H1 (cell line): ENCODE measurements around the gene ZNF24.

ENCODE experiments used
- EP300 ChIP-seq, 2 experiments: IDR thresholded peaks; 1 replicate in 1 of 2; 2 replicates in 1 of 2; pipeline ENCODE4 v1.6.1; 2011 to 2012; ENCODE audit warnings: low read depth in 2 of 2, low read length in 2 of 2, mild to moderate bottlenecking in 2 of 2, borderline replicate concordance in 1 of 2, inconsistent platforms in 1 of 2, moderate library complexity in 1 of 2
- POLR2A ChIP-seq, 2 experiments: IDR thresholded peaks; 1 replicate in 1 of 2; 2 replicates in 1 of 2; pipeline ENCODE4 v1.6.1; 2011; ENCODE audit warnings: low read depth in 2 of 2, low read length in 2 of 2, mild to moderate bottlenecking in 2 of 2; ENCODE audit errors: control extremely low read depth in 1 of 2
- RBBP5 ChIP-seq: IDR thresholded peaks from 2 replicates; pipeline ENCODE4 v1.7.1; 2012; ENCODE audit warnings: low read depth, mild to moderate bottlenecking, inconsistent platforms, low read length, moderate library complexity, borderline replicate concordance
- TEAD4 ChIP-seq: IDR thresholded peaks from 2 replicates; pipeline ENCODE4 v1.6.1; 2012; ENCODE audit warnings: low read depth, low read length, inconsistent platforms, mixed read lengths
- TF ChIP-seq, protein P1 (sequence below), 3 experiments: IDR thresholded peaks; 1 replicate in 2 of 3; 2 replicates in 1 of 3; pipeline versions ENCODE4 v1.5.1 to v1.6.1; 2011; ENCODE audit warnings: low read length in 3 of 3, mild to moderate bottlenecking in 3 of 3, inconsistent platforms in 2 of 3, low read depth in 1 of 3, moderate library complexity in 1 of 3; ENCODE audit not compliant: insufficient read depth in 1 of 3; ENCODE audit errors: control extremely low read depth in 1 of 3

DNA sequence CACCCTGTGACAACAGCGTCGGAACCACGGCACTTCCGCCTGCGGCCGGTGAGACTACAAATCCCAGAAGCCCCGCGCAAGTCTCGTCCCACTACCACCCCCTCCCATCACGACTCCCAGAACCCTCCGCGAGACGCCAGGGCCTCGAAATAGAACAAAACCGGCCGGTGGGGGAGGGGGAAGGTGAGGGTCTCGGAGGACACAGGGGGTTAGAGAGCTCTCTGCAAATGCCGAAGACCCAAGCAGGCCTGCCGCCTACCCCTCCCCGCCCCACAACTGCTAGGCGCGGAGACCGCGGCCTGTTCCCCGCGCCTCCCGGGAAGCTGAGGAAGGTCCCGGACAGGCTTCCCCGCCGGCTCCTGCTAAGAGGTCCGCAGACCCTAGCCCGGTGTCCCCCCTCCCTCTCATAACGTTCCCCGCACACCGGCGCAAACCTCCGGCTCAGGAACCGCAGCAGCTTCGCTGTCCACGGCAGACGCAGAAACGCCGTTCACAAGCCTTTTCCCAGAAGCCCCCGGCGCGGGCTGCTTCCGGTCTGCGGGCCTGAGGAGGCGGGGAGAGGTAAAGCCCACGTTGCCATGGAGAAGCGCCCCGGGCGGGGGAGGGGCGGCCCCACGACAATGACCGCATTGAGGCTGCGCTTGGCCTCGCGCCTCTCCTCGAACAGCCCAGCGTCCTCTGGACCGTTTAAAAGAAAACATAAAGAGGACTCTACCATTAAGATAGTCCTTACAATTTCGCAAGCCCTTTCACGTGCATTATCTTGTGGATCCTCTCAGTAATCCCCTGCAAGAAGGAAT, at the start of gene ZNF24:
- TF ChIP-seq, protein P1, sequence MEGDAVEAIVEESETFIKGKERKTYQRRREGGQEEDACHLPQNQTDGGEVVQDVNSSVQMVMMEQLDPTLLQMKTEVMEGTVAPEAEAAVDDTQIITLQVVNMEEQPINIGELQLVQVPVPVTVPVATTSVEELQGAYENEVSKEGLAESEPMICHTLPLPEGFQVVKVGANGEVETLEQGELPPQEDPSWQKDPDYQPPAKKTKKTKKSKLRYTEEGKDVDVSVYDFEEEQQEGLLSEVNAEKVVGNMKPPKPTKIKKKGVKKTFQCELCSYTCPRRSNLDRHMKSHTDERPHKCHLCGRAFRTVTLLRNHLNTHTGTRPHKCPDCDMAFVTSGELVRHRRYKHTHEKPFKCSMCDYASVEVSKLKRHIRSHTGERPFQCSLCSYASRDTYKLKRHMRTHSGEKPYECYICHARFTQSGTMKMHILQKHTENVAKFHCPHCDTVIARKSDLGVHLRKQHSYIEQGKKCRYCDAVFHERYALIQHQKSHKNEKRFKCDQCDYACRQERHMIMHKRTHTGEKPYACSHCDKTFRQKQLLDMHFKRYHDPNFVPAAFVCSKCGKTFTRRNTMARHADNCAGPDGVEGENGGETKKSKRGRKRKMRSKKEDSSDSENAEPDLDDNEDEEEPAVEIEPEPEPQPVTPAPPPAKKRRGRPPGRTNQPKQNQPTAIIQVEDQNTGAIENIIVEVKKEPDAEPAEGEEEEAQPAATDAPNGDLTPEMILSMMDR (IDR thresholded peaks at IDR 0.05; ENCODE audit: control extremely low read depth in 1 of 3, insufficient read depth in 1 of 3, low read depth in 1 of 3, low read length in 3 of 3), result no peak
- TF ChIP-seq EP300 (IDR thresholded peaks at IDR 0.05; ENCODE audit: borderline replicate concordance in 1 of 2, low read depth in 2 of 2, low read length in 2 of 2) (no peak; a peak in 1 of 3 replicates), RBBP5 (peak; percentile 82; the same call in 1 of the 2 replicates), POLR2A (IDR thresholded peaks at IDR 0.05; ENCODE audit: control extremely low read depth in 1 of 2, low read depth in 2 of 2, low read length in 2 of 2) (peak; percentile 87 to 92), TEAD4 (no peak)
